ENCODE measurements around the gene CD8B2.
"Not testable (repeated sequence)": the region's sequence is repeated elsewhere in the genome, so short reads cannot be mapped to it uniquely, and the experiment has no call there.

GRCh38 chr2:106461882-106462281 is 25.3 kb upstream of the CD8B2 start:
- TF ChIP-seq ZNF449 (CRISPR knock-in tag; IDR thresholded peaks at IDR 0.05); EP300 (IDR thresholded peaks at IDR 0.05; ENCODE audit: low read length); JUN (IDR thresholded peaks at IDR 0.05; ENCODE audit: borderline replicate concordance, low read depth, low read length); JUN (CRISPR knock-in tag; IDR thresholded peaks at IDR 0.05; ENCODE audit: borderline replicate concordance): not testable (repeated sequence)

All from K562 (cell line).